Measurements from ENCODE around the gene GUCY1A1.

Gene GUCY1A1

GRCh38 chr4:155777971-155778735 is 111.5 kb downstream of the GUCY1A1 start:
- DNase-seq (ENCODE audit: low read depth in 3 of 3): no peak

GRCh38 chr4:155780775-155781174 is 114.1 kb downstream of the GUCY1A1 start:
- DNase-seq (ENCODE audit: low read depth in 3 of 3): no peak

- no peak for DNase-seq (ENCODE audit: low read depth in 3 of 3)
These were observed 114.7 kb downstream of the GUCY1A1 start for GRCh38 chr4:155781249-155781831.

All from stimulated activated CD4-positive, alpha-beta T cell treated with anti-CD3 and anti-CD28 coated beads, TNF-alpha, amount 100 ng/mL, for 48 hours (primary cell).